ENCODE results near the gene TMEM128. TPM values are rescaled to one million over a fixed set of nuclear protein-coding genes. Genes with fewer than 3 reads are reported as not detected.
A peak's percentile ranks its signal among the peaks of the same experiment; 100 is the strongest.

TMEM128 gene
- total and polyA plus RNA-seq, 2 of the 13 experiments (the other 11 are each of a cell fraction or from before 2014, with no cell fraction given), result 19.4 to 27.9 TPM

GRCh38 chr4:4259484-4260100 is 11.6 kb upstream of the TMEM128 start (continued):
- TF ChIP-seq MYPOP (CRISPR knock-in tag; IDR thresholded peaks at IDR 0.05), result peak; percentile 37; the same call in 1 of the 2 replicates
- 0 out of 2 replicates have a peak, but pooled peaks have one; percentile 20 for TF ChIP-seq ZNF777 (CRISPR knock-in tag; IDR thresholded peaks at IDR 0.05)
- no peak for TF ChIP-seq THYN1 (CRISPR knock-in tag; IDR thresholded peaks at IDR 0.05; ENCODE audit: borderline replicate concordance, low read depth)
- TF ChIP-seq SATB2 (CRISPR knock-in tag; IDR thresholded peaks at IDR 0.05), result 0 out of 2 replicates have a peak, but pooled peaks have one; percentile 48
- no peak for TF ChIP-seq NFATC3 (CRISPR knock-in tag; IDR thresholded peaks at IDR 0.05)
- no peak for TF ChIP-seq ARNT (IDR thresholded peaks at IDR 0.05)
- no peak for TF ChIP-seq ZNF512 (CRISPR knock-in tag; IDR thresholded peaks at IDR 0.05)
- no peak for TF ChIP-seq U2AF2 (IDR thresholded peaks at IDR 0.05; ENCODE audit: low read depth, low read length)
- no peak for TF ChIP-seq KLF13 (CRISPR knock-in tag; IDR thresholded peaks at IDR 0.05)
- no peak for TF ChIP-seq ZBTB46 (CRISPR knock-in tag; IDR thresholded peaks at IDR 0.05; ENCODE audit: borderline replicate concordance)
- no peak for TF ChIP-seq BRF2 (CRISPR knock-in tag; IDR thresholded peaks at IDR 0.05)
- TF ChIP-seq SP140L (CRISPR knock-in tag; IDR thresholded peaks at IDR 0.05; ENCODE audit: borderline replicate concordance), result no peak
- no peak for TF ChIP-seq PAF1 (CRISPR knock-in tag; IDR thresholded peaks at IDR 0.05)
- TF ChIP-seq NR2C2 (CRISPR knock-in tag; IDR thresholded peaks at IDR 0.05; ENCODE audit: borderline replicate concordance), result peak; percentile 88
- TF ChIP-seq ZNF747 (CRISPR knock-in tag; IDR thresholded peaks at IDR 0.05; ENCODE audit: borderline replicate concordance), result no peak
- no peak for TF ChIP-seq THAP7 (CRISPR knock-in tag; IDR thresholded peaks at IDR 0.05)
- no peak for TF ChIP-seq ZMAT5 (CRISPR knock-in tag; IDR thresholded peaks at IDR 0.05; ENCODE audit: borderline replicate concordance, low read depth)
- TF ChIP-seq TBP (CRISPR knock-in tag; IDR thresholded peaks at IDR 0.05), result no peak
- TF ChIP-seq RBAK (CRISPR knock-in tag; IDR thresholded peaks at IDR 0.05), result no peak
- TF ChIP-seq SCMH1 (CRISPR knock-in tag; IDR thresholded peaks at IDR 0.05; ENCODE audit: borderline replicate concordance), result no peak
- TF ChIP-seq KLF9 (CRISPR knock-in tag; IDR thresholded peaks at IDR 0.05; ENCODE audit: low read depth), result no peak
- TF ChIP-seq ZFP62 (CRISPR knock-in tag; IDR thresholded peaks at IDR 0.05), result no peak

Data from HepG2 (cell line).